HT-29 (cell line): ENCODE measurements around the gene N4BP2L2. TPM values are rescaled to one million over a fixed set of nuclear protein-coding genes. Genes with fewer than 3 reads are reported as not detected.

Experiments used
- small RNA-seq: library from RNA; depleted of rRNA; stranded (forward); fragments of <200 nt; gene quantifications from one replicate; pipeline ENCODE3, GENCODE V24; 2014
- total RNA-seq: library from RNA; depleted of rRNA; stranded (reverse); fragments of >200 nt; shearing (Covaris generic); gene quantifications from 2 replicates; pipeline ENCODE4 v1.2.3, GENCODE V29; 2014; rRNA removed

Gene N4BP2L2
- total RNA-seq, 1 experiment from 2014 or later = 68.6 TPM

Small RNAs within 50 kb of the gene (small RNA-seq; reads per million reads assigned to genes)
- not detected for gene RF00190

Other genes with a start within 250 kb of the N4BP2L2 start
- 0.10 TPM in 1 of 2 replicates, not detected in the other for gene ZAR1L, start 223.4 kb downstream of the N4BP2L2 start, total RNA-seq
- 13.6 and 20.0 TPM in 2 replicates for gene BRCA2, start 223.3 kb downstream of the N4BP2L2 start, total RNA-seq
- 0.16 TPM in 1 of 2 replicates, not detected in the other for gene N4BP2L1, start 110.7 kb downstream of the N4BP2L2 start, total RNA-seq
- gene PDS5B, start 47.7 kb upstream of the N4BP2L2 start, total RNA-seq = 20.3 and 21.0 TPM in 2 replicates